Non-pigmented ciliary epithelial cell (primary cell): ENCODE measurements around the gene SCIMP.
"Not testable (repeated sequence)": the region's sequence is repeated elsewhere in the genome, so short reads cannot be mapped to it uniquely, and the experiment has no call there.

Source experiments
- DNase-seq: peaks from one replicate; pipeline ENCODE4 v3.0.0-alpha.2; 2010; ENCODE audit warnings: low read depth

SCIMP gene

GRCh38 chr17:5237541-5238016 is 2.9 kb upstream of the SCIMP start:
- DNase-seq, result peak; percentile 6

DNA sequence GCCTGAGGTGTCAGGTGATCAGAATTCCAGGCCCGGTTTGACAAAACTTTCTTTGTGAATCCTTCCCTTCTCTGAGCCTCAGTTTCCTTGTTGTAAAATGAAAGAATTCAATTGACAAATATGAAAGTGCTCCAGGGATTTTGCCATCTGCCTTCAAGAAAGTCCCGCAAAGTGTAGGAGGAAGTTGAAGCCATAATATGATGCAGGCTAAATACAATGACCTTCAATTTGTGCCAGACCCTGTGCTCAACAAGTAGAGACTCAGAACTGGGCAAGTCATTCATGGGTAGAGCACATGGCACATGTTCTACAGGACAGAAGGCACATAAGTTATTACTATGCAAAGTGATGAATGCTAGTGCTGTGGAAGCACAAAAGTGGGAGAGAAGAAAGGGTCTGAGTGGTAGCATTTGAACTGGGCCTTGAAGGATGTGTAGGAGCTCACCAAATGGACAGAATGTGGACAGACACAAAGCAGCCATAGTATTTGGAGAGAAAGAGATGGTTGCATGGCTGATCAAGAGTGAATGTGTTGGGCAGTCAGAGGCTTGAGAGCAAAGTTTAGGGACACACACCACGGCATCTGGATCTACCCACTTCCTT is 2.4 kb upstream of the SCIMP start:
- DNase-seq, result no peak

- not testable (repeated sequence) for DNase-seq
Measured at GRCh38 chr17:5233492-5233891, 1.2 kb downstream of the SCIMP start.

DNA sequence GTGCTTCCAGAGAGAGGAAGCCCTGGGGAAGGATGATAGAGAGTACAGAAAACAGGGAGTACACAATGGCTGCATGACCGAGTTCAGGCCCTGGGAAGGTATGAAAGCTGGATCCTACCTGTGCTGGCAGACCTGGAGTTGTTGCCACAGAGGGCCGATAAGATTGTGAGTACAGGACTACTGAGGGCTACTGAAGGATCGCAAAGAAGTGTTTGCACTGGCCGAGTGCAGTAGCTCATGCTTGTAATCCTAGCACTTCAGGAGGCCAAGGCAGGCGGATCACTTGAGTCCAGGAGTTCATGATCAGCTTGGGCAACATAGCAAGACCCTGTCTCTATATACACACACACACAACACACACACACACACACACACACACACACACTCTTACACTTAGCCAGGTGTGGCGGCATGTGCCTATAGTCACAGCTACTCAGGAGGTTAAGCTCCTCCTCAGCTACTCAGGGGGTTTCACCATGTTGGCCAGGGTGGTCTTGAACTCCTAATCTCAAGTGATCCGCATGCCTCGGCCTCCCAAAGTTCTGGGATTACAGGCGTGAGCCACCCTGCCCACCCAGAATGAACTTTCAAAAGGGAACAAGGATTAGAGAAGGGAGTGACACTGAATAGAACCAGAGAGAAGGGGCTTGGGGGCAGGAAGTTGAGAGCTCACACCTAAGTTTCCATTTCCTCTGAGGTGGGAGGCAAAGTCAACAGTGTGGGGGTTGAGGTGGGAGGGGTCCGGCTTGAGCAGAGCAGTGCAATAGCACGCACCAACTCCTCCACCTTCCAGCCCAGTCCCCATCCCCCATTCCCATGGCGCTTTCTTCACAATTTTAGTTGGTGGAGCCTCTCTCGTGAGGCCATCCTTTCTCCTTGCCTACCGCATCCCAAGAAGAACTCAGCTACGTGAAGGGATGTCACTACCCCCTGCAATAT is 7.5 kb downstream of the SCIMP start:
- no peak for DNase-seq

DNA sequence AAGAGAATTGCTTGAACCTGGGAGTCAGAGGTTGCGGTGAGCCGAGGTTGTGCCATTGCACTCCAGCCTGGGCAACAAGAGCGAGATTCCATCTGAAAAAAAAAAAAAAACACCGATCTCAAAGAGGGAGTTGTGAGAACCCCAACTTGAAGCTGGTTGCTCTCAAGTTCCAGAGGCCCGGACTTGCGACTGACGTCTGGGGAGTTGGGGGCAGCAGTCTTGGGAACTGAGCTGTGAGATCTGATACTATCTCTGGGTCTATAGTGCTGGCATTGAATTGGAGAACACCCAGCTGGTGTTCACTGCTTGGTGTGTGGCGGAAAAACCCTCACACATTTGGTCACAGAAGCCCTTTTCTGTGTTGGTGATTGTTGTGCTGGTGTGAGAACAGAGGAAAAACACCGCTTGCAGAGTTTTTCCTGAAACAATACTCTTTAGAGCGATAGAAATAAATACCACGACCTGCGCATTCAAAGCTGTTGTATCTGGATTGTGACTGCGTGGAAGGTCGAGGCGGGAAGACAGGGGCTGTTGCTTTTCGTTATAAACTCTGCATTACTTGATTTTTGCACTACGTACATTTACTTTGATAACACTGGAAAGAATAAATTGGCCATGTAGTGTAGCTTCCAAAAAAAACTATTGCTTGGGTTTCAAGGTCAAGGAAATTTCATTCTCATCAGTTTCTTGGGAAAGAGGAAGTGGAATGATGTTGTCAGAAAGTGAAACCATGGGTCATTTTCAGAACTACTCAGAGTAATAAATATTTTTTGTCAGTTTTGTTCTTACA is 8.8 kb downstream of the SCIMP start:
- no peak for DNase-seq

DNA sequence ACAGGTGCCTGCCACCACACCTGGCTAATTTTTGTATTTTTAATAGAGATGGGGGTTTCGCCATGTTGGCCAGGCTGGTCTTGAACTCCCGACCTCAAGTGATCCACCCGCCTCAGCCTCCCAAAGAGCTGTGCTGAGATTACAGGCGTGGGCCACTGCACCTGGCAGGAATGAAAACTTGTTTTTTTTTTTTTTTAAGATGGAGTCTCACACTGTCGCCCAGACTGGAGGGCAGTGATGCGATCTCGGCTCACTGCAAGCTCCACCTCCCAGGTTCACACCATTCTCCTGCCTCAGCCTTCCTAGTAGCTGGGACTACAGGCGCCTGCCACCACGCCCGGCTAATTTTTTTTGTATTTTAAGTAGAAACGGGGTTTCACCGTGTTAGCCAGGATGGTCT is 12.7 kb downstream of the SCIMP start:
- not testable (repeated sequence) for DNase-seq

DNA sequence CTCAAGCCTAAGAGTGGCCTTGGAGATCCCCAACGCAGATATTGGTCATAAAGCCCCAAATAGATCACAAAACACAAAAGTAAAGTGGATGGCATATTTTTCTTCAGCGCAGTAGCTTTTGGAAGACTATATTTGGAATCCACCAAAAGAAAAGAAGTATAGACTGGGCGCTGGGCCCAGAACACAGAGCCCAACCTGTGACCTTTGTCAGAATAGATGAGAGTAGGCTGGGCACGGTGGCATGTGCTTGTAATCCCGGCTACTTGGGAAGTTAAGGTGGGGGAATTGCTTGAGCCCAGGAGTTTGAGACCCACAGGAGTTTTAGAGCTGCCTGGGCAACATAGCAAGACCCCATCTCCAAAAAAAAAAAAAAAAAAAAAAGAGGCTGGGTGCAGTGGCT is 14.6 kb downstream of the SCIMP start:
- no peak for DNase-seq

DNA sequence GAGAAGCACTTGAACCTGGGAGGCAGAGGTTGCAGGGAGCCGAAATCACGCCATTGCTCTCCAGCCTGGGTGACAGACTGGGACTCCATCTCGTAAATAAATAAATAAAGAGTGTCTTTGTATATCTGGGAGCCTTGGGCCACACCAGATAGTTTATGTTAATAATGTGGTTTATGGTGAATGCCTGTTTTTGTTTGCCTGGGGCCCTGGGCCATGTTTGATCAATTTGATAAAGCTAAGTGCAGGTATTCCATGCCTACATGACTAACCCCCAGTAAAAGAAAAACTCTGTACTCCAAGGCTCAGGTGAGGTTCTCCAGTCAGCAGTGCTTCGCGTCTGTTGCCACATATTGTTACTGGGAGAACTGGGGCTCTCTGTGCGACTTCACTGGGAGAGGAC is 15.1 kb downstream of the SCIMP start:
- DNase-seq, result no peak

DNA sequence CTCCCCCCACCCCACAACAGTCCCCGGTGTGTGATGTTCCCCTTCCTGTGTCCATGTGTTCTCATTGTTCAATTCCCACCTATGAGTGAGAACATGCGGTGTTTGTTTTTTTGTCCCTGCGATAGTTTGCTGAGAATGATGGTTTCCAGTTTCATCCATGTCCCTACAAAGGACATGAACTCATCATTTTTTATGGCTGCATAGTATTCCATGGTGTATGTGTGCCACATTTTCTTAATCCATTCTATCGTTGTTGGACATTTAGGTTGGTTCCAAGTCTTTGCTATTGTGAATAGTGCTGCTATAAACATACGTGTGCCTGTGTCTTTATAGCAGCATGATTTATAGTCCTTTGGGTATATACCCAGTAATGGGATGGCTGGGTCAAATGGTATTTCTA is 17.1 kb downstream of the SCIMP start:
- not testable (repeated sequence) for DNase-seq

- no peak for DNase-seq
Measured at GRCh38 chr17:5211458-5211857, 23.2 kb downstream of the SCIMP start.

DNA sequence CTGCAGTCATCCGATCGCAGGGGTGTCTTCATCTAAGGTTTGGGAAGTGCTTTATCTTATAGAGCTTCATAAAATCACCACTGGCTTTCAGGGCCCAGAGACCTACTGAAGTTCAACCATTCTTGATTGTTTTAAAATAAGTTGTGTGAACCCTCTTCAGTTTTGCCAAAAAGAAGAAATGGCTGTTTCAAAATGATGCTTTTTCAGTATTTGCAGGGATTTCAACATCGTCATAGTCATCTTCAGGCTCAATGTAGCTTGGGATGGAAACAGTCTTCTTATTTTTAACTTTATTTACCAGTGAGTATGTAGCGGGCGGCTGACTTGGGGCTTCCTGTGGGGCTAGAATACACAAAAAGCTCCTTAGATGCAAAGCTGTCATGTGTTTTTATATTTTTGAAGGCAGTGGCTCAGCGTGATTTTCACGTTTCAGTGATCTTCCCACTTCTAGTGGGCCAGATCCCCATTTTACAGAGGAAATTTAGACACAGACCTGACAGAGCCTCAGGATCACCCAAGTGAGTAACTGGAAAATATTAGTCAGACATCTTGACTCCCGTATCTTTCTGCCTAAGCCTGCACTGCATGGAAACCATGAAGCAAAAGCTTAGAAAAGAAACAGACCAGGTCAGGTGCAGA is 23.9 kb downstream of the SCIMP start:
- DNase-seq, result no peak

DNA sequence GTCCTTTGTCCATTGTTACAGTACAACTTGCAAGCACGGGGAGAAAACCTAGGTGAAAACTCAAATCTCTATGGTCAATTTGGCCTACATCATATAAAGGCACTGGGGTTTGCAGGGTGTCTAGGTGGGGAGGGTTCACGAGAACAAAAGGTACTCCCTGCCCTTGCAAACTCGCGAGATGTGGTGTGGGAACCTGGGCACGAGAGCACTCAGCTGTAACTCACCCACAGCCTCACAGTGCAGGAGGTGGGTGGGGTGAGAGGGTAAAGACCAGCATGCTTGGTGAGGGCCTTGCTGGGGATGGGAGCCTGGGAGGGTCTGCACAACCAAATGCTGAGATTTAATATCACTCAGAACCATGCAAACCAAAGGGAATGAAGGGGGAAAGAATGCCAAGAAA is 24.6 kb downstream of the SCIMP start:
- DNase-seq, result no peak

DNA sequence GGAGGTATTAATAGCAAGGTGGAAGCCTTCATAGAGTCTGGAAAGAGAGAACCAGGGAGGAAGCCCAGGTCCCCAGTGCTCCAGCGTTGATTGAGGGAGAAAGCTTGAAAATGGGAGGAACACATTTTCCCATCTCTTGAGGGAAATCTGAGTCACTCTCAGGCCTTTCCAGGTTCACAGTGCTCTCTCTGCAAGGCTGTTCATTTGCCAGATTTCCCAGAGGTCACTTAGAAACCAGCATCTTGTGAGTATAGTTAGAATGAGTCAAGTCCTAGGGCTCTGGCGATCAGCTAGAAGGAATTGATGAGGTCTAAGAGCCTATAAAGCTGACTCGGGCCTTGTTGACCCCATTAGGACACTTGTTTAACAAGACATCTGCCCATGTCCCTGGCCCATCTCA is 25.3 kb downstream of the SCIMP start:
- DNase-seq, result no peak

DNA sequence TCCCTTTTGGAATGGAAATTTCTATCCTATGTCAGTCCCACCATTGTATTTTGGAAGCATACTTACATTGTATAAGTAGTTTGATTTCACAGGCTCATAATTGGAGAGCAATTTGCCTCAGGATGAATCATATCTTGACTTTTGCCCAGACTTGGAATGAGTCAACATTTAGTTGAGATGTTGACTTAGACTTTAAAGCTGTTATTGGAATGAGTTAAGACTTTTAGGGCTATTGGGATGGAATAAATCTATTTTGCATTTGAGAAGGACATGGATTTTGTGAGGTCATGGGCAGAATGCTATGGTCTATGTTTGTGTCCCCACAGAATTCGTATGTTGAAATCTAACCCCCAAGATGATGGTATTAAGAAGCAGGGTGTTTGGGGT is 30.8 kb downstream of the SCIMP start:
- DNase-seq, result no peak

- DNase-seq, result no peak
Measured at GRCh38 chr17:5203178-5203907, 31.3 kb downstream of the SCIMP start.

DNA sequence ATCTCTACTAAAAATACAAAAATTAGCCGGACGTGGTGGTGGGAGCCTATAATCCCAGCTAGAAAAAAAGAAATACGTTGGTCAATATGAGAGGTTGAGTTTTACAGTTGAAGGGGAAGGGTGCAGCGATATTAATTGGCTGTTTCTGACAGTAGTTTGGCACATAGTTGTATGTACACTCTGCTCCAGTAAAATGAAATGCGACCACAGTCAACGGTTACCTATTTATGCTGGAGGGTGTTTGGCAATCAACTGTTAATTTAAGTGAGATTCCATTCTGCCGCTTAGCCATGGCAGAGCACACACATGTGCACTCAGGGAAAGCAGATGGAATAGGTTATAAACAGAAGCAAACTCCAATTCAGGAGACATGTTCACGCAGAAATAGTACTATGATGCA is 33.6 kb downstream of the SCIMP start:
- DNase-seq, result no peak

DNA sequence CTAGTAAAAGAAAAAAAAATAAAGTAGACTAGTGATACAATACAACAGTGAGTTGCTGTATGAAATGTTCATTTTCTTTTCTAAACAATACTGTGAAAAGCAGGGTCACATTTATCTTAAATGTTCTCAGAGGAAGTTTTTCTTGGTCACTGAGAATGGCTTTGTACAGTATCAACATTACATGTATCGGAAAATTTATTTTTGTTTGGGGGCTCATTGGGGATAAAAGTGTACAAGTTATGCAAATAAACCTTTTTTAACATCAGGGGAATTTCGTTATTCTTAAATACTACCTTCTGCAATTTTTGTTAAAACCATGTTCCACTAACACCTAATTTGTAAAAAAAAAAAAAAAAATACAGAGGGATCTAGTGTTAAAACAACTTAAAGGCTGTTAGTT is 34.3 kb downstream of the SCIMP start:
- no peak for DNase-seq

DNA sequence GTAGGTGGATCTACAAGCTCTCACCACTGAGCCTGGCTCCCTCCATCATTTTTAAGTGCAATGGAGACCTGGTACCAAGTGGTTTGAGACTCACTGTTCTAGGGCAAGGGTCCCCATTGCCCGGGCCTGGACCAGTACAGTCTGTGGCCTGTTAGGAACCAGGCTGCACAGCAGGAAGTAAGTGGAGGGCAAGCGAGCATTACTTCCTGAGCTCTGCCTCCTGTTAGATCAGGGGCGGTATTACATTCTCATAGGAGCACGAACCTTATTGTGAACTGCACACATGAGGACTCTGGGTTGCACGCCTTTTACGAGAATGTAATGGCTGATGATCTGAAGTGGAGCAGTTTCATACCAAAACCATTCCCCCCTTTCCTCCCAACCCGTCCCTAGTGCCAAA is 36.2 kb downstream of the SCIMP start:
- no peak for DNase-seq

DNA sequence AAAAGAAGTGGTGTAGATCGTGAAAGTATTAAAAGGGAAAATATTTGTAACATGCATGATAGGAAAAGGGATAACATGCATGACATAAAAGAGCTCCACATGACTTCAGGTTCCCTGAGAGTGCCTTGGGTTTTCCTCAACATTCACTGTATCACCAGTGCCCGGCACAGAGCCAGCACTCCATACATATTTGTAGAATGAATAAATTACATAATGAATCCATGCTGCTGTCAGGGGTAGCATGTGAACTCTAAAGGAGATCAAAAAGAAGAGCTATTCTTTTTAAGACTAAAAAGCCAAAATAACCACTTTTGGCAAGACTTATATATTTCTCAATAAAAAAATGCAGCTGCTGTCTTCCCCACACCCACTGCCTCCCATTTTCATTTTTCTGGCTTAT is 40.3 kb downstream of the SCIMP start:
- DNase-seq, result no peak

GRCh38 chr17:5191541-5192417 is 42.9 kb downstream of the SCIMP start, which contains the start of gene ZNF594:
Gene ZNF594 (minus strand): TSS chr17:5191868. CDS start chr17:5184256, 7,612 bp downstream.
- DNase-seq, result peak; percentile 79
